Natural killer cell treated with Interleukin-12 subunit alpha and Interleukin-12 subunit beta and Interleukin-15 and Interleukin-18, amount 100 ng/mL, for 72 hours (primary cell): ENCODE results near the gene MYG1. TPM values are rescaled to one million over a fixed set of nuclear protein-coding genes. Genes with fewer than 3 reads are reported as not detected.
"Not testable (repeated sequence)": the region's sequence is repeated elsewhere in the genome, so short reads cannot be mapped to it uniquely, and the experiment has no call there.

Experiments
- ATAC-seq, 2 donors: fragments of 150-1000 bp; cut with Tn5 transposase in 1 of 2; sonication (Bioruptor Pico), chemical (Tn5 transposase) in 1 of 2; 2 replicates each; pipeline ENCODE4 v1.10.0; 2021
- DNase-seq: peaks from one replicate; pipeline ENCODE4 v3.0.0; 2022; ENCODE audit warnings: low spot score
- H3K27ac Mint-ChIP-seq, 2 donors: 1 replicate in 1 of 2; 2 replicates in 1 of 2; pipeline ENCODE4 v1.8.0; 2022; ENCODE audit warnings: mixed read lengths in 2 of 2, mild to moderate bottlenecking in 1 of 2, moderate library complexity in 1 of 2
- H3K27me3 Mint-ChIP-seq, 2 donors: 1 replicate in 1 of 2; 2 replicates in 1 of 2; pipeline ENCODE4 v1.8.0; 2022; ENCODE audit warnings: mixed read lengths in 2 of 2
- H3K36me3 Mint-ChIP-seq: one replicate; pipeline ENCODE4 v1.8.0; 2022; ENCODE audit warnings: mixed read lengths
- H3K4me1 Mint-ChIP-seq, 2 donors: 1 replicate in 1 of 2; 2 replicates in 1 of 2; pipeline ENCODE4 v1.8.0; 2022; ENCODE audit warnings: low read depth in 2 of 2, mixed read lengths in 2 of 2, mild to moderate bottlenecking in 1 of 2
- H3K4me3 Mint-ChIP-seq: one replicate; pipeline ENCODE4 v1.8.0; 2022; ENCODE audit warnings: mixed read lengths
- H3K9me3 Mint-ChIP-seq: 2 replicates; pipeline ENCODE4 v1.8.0; 2022; ENCODE audit warnings: mixed read lengths
- total RNA-seq, 2 donors: library from RNA; stranded (reverse); gene quantifications; one replicate each; pipeline ENCODE4 v1.2.3, GENCODE V29; 2022

MYG1 gene
- total RNA-seq, 2 donors from 2014 or later, result 55.8 to 72.9 TPM

DNA sequence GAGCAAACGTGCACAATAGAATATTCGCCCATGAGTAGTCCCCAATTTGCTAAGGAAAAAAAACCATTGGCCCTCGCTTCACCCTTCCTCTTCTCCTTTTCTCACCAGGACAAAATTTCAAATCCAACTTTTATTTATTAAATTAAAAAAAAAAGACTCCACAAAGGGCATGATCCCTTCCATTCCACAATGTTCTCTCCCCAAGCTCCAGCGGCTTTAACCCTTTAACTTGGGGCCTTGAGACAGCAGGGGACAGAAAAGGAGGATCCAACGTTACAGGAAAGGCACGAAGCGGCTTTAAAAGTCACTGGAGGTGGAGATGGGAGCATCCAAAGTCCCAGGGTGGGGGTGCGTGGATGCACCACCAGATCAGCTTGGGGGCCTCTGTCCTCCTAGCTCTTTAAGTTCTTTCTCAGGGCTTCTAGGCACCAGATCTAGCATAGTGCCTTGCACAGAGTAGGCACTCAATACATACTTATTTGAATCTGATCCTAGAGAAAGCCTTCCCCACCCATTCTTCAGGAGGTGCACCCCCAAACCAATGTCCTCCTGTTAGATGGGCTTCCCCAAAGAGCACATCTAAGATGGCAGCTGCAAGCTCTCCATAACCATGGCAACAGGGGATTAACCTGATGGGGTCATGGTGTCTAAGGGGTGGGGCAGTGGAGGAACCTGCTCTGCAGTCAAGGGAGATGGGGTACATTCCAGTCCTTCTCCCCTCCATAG, 27.1 kb downstream of the MYG1 start:
- Mint-ChIP-seq H3K36me3 (no peaks in the 10 kb centered on the region), H3K4me1 (peaks cover 20 to 21% of the 10 kb centered on the region in 2 donors), H3K9me3 (no peaks in the 10 kb centered on the region), H3K27ac (peak overlapping the region in 1 of 2 donors; percentile 85), H3K27me3 (peaks cover 6 to 8% of the 10 kb centered on the region in 2 donors), H3K4me3 (peak overlapping the region; percentile 71)
- no peak for ATAC-seq
- DNase-seq, result no peak

DNA sequence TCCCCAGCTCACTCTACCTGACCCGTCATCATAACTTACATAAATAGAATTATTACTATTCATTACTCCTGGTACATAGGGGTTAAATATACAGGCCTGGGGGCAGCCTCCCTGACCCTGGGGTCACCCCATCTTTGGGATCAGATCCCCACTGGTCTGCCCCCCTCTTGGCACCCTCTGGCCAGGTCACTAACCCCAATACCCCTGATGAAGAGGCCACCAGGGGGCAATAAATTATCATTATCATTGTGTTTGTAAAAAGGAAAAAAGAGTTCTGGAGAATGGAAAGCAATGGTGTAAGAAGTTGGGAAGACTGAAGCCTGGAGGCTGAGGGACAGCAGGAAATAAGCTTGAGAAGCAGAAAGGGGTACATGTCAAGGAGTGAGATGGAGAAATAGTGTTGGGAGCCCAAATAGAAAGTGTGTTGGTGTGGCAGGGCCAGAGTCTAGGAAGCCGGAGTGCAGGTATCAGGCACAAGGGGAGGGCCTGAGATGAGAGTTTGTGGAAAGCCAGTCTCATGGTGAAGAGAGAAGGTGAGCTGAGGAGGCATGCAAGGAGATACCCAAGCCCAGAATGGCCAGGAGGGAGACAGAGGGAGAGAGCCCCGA, 28.0 kb downstream of the MYG1 start:
- Mint-ChIP-seq H3K4me1 (peaks cover 17 to 20% of the 10 kb centered on the region in 2 donors), H3K27ac (no peak overlapping the region), H3K36me3 (no peaks in the 10 kb centered on the region), H3K9me3 (no peaks in the 10 kb centered on the region), H3K4me3 (no peak overlapping the region), H3K27me3 (peaks cover 10 to 12% of the 10 kb centered on the region in 2 donors)
- ATAC-seq (no peak), DNase-seq (no peak)

DNA sequence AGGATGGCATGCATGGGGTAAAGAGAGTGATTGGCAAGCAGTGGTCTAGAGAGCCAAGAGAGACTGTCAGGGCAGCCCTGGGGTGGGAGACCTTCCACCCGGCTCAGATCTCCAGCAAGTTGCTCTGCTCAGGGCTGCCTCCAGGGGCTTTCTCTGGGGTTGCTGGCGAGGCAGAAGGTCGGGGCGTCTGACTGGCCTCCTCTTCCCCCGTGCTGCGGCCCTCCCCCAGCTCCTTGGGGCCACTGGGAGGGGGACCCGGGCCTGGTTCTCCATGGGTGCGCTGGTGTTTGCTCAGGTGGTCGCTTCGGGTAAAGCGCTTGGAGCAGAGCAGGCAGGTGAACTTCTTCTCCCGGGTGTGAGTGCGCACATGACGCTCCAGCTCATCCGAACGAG, 28.5 kb downstream of the MYG1 start:
- Mint-ChIP-seq H3K36me3 (no peaks in the 10 kb centered on the region), H3K4me1 (peaks cover 14 to 17% of the 10 kb centered on the region in 2 donors), H3K27me3 (peaks cover 10 to 14% of the 10 kb centered on the region in 2 donors), H3K4me3 (no peak overlapping the region), H3K27ac (no peak overlapping the region), H3K9me3 (no peaks in the 10 kb centered on the region)
- no peak for DNase-seq
- no peak for ATAC-seq

DNA sequence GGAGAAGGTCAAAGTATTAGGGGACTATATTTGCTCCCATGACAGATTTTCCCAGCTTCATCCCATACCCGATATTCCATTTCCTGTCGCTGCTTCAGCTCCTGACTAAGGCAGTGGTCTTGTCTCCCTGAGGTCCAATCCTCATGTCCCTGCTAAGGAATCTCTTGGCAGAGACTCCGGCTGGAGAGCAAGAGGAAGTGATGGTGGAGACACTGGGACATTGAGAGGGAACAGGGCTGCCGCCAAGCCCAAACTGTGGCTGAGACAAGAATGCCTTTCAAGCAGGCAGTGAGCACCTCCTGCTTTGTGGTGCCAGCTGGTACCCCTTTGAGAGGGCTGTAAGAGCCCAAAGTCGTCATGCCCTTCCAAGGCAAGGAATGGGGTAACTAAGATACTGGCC, 31.2 kb downstream of the MYG1 start:
- DNase-seq, result no peak
- H3K4me1 Mint-ChIP-seq, result peaks cover 0 to 6% of the 10 kb centered on the region in 2 donors
- no peak for ATAC-seq
- no peaks in the 10 kb centered on the region for H3K9me3 Mint-ChIP-seq
- no peaks in the 10 kb centered on the region for H3K36me3 Mint-ChIP-seq
- no peak overlapping the region for H3K4me3 Mint-ChIP-seq
- H3K27me3 Mint-ChIP-seq, result peaks cover 12 to 31% of the 10 kb centered on the region in 2 donors
- no peak overlapping the region for H3K27ac Mint-ChIP-seq

DNA sequence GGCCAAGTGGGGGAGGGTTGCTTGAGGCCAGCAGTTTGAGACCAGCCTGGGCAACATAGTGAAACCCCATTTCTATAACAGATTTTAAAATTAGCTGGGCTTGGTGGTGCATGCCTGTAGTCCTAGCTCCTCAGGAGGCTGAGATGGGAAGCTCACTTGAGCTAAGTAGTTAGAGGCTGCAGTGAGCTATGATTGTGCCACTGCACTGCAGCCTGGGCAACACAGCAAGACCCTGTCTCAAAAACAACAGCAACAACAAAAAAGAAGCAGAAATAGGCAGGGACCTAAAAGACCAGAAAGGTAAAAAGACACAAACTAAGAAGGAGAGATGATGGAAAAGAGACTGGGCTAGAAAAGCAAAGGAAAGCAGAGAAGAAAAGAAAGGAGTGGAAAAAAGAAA, 32.8 kb downstream of the MYG1 start:
- H3K27ac Mint-ChIP-seq, H3K4me3 Mint-ChIP-seq, H3K9me3 Mint-ChIP-seq, H3K4me1 Mint-ChIP-seq, H3K36me3 Mint-ChIP-seq, ATAC-seq, DNase-seq: not testable (repeated sequence)
- H3K27me3 Mint-ChIP-seq, result peaks cover 22 to 42% of the 10 kb centered on the region in 2 donors

DNA sequence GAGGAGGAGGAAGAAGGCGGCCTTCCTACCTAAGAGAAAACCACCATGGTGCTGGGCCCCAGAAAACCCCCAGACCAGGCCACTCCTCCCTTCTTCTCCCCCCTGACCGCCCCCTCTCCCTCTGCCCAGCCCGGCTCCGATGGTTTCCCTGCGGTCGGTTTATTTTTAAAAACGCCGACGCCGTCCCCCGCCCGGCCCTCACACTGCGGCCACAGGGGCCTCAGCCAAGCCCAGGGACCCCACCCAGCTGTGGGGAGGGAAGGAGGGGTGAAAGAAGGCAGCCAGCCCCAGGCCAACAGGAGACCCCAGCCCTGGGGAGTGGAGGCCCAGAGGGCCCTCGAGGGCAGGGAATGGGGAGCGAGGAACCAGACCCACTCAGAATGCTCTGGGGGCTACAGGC, 33.2 kb downstream of the MYG1 start:
- ATAC-seq (no peak), DNase-seq (no peak)
- Mint-ChIP-seq H3K27ac (no peak overlapping the region), H3K4me1 (peaks cover 3 to 5% of the 10 kb centered on the region in 2 donors), H3K4me3 (no peak overlapping the region), H3K36me3 (no peaks in the 10 kb centered on the region), H3K27me3 (peaks cover 21 to 46% of the 10 kb centered on the region in 2 donors), H3K9me3 (no peaks in the 10 kb centered on the region)

DNA sequence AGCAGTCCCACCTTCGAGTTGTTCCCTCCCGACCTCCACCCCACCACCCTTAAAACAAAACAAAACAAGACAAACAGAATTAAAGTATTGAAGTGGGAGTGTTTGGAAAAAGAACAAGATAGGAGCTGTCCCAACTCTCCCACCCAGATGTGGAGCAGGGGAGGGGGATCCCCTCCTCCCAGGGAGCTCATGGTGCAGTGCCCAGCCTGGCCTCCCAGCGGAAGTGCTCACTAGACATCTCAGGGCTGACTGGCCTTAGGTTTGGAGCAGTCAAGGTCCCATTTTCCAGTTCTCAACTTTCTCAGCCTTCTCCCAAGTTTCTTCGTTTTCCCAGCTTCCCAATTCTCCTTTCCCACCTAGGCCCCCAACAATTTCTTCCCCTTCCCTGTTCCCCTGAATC, 33.8 kb downstream of the MYG1 start:
- Mint-ChIP-seq H3K4me1 (peaks cover 8 to 10% of the 10 kb centered on the region in 2 donors), H3K27me3 (peaks cover 22 to 52% of the 10 kb centered on the region in 2 donors), H3K27ac (no peak overlapping the region), H3K4me3 (no peak overlapping the region), H3K36me3 (no peaks in the 10 kb centered on the region), H3K9me3 (no peaks in the 10 kb centered on the region)
- DNase-seq, result no peak
- ATAC-seq, result no peak

DNA sequence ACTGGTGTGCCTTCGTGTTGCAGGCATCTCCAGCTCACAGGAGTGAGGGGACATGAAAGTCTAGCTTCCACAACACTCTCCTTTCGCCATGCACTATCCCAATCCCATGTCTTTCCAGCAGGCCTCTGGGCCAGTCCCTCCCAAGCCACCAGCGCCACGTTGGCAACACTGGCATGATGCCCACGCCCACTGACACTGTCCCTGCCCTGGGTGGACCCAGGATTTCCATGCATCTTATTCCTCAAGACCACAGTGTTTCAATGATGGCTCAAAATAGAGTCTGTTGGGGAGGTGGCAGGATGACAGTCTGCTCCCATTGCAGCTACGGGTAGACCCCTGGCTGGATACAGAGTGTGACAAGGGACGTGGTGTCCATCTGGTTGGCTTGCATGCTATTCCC, 34.4 kb downstream of the MYG1 start:
- no peaks in the 10 kb centered on the region for H3K9me3 Mint-ChIP-seq
- H3K4me1 Mint-ChIP-seq, result peaks cover 8 to 12% of the 10 kb centered on the region in 2 donors
- H3K27ac Mint-ChIP-seq, result no peak overlapping the region
- H3K27me3 Mint-ChIP-seq, result peaks cover 22 to 55% of the 10 kb centered on the region in 2 donors
- DNase-seq (no peak), ATAC-seq (no peak)
- H3K4me3 Mint-ChIP-seq, result no peak overlapping the region
- no peaks in the 10 kb centered on the region for H3K36me3 Mint-ChIP-seq

DNA sequence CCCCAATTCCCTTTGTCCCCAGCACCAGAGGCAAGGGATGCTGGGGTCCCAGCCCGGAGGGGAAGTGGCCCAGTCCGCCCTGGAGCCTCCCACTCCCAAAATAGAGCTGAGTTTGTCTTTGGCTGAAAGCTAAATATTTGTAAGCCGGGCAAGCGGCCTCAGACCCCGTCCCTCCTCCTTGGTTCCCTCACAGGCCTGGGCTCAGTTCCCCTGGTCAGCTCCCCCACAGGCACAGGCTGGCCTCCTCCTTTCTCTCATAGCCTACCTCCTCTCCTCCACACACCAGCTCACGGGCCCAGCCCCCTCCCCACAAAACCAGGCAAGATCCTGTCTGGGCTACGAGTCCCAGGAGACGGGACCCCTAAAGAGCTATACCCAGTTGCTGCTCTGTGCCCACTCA, 35.3 kb downstream of the MYG1 start:
- ATAC-seq (no peak), DNase-seq (no peak)
- Mint-ChIP-seq H3K9me3 (no peaks in the 10 kb centered on the region), H3K27ac (no peak overlapping the region), H3K4me3 (no peak overlapping the region), H3K27me3 (peaks cover 20 to 49% of the 10 kb centered on the region in 2 donors), H3K36me3 (no peaks in the 10 kb centered on the region), H3K4me1 (peaks cover 8 to 12% of the 10 kb centered on the region in 2 donors)

DNA sequence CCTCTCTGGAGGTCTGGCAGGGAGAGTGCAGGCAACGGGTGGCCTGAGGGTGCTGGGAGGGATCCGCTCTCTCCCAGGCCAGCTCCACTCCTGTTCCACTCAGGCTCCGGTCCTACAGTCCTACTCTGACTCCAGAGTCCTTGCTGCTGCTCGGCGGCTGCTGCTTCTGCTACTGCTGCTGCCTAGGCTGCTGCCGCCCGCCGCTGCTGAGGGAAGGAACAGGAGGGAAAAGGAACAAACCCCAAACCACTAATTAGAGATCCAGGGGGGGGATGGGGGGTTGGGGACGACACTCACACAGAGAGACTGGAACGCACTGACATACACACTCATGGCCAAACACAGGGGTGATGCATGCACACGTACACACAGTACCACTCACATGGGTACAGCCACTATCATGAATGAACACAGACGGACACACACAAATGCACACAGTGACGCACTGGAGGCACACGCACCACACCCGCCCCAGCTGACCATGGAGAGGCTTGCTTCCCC, 36.7 kb downstream of the MYG1 start, which contains the start of gene SP7:
Gene SP7, minus strand, starts transcription at position 174 of the 501 bp plus-strand sequence. CDS start 708 bp downstream, outside the sequence.
- H3K9me3 Mint-ChIP-seq, result no peaks in the 10 kb centered on the region

DNA sequence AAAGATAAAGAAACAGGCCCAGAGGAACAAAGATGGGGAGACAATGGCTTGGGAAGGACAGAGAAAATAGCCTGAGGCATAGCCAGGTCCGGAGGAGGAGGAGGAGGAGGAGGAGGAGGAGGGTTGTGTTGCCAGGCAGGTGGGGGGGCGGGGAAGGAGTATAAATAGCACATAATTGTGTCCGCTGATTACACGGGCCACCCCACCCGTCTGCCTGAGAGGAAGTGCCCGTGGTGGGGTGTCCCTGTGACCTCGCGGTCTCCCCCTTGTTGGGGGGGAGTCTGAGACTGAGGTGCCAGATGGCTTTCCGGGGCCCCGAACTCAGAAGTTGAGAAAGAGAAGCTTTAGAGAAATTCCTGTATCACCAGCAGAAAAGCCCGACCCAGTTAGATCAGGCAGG, 38.5 kb downstream of the MYG1 start:
- no peaks in the 10 kb centered on the region for H3K36me3 Mint-ChIP-seq
- H3K27ac Mint-ChIP-seq, result no peak overlapping the region
- H3K4me3 Mint-ChIP-seq, result no peak overlapping the region
- DNase-seq (no peak), ATAC-seq (no peak)
- H3K9me3 Mint-ChIP-seq, result no peaks in the 10 kb centered on the region
- H3K4me1 Mint-ChIP-seq, result peaks cover 8 to 12% of the 10 kb centered on the region in 2 donors
- H3K27me3 Mint-ChIP-seq, result peaks cover 19 to 49% of the 10 kb centered on the region in 2 donors

More for the DNA sequence above, 36.7 kb downstream of the MYG1 start, which contains the start of gene SP7:
- Mint-ChIP-seq H3K36me3 (no peaks in the 10 kb centered on the region), H3K27ac (no peak within 1 kb of the TSS), H3K4me1 (peaks cover 8 to 12% of the 10 kb centered on the region in 2 donors), H3K27me3 (peaks cover 21 to 57% of the 10 kb centered on the region in 2 donors), H3K4me3 (no peak within 1 kb of the TSS)
- DNase-seq, result no peak
- peak in 1 of 2 donors; percentile 5 for ATAC-seq

DNA sequence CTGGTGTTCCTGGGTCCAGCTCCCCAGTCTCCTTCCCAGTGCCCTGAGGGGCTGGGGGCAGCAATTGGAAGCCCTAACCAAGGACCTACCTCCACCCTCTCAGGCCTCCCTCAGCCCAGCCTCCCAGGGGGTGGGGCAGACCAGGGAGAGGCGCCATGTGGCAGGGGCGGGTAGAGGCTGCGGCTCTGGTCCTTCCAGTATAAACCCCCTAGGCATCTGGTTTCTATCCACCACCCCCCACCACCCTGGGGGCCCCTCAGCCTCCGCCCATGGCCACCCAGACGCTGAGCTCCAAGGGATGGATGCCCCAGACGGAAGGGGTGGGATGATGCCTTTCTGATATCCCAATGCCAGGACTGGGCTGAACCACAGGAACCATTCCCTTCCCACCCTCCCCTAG, 39.4 kb downstream of the MYG1 start:
- Mint-ChIP-seq H3K4me1 (peaks cover 8 to 16% of the 10 kb centered on the region in 2 donors), H3K27ac (no peak overlapping the region), H3K36me3 (no peaks in the 10 kb centered on the region), H3K9me3 (no peaks in the 10 kb centered on the region), H3K27me3 (peaks cover 19 to 47% of the 10 kb centered on the region in 2 donors), H3K4me3 (no peak overlapping the region)
- ATAC-seq, result no peak
- no peak for DNase-seq

DNA sequence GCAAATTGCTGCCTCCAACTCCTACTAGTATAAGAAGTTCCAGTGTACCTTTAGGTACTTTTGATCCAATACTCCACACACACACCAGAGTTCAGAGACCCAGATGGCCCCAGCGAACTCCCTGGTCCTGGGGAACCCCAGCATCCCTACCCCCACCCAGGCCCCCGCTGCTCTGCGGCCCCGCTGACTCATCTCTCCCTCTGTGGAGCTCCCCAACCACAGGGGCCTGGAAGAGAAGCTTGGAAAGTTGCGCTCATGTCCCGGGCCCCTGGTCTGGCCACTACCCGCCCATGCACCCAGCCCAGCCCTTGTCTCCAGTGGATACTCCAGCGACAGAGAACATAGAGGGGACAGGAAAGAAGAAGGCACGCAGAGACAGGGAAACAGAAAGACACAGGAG, 40.9 kb downstream of the MYG1 start:
- no peak overlapping the region for H3K4me3 Mint-ChIP-seq
- ATAC-seq (no peak), DNase-seq (no peak)
- peaks cover 19 to 27% of the 10 kb centered on the region in 2 donors for H3K4me1 Mint-ChIP-seq
- peaks cover 17 to 32% of the 10 kb centered on the region in 2 donors for H3K27me3 Mint-ChIP-seq
- no peaks in the 10 kb centered on the region for H3K9me3 Mint-ChIP-seq
- H3K27ac Mint-ChIP-seq, result no peak overlapping the region
- H3K36me3 Mint-ChIP-seq, result no peaks in the 10 kb centered on the region

DNA sequence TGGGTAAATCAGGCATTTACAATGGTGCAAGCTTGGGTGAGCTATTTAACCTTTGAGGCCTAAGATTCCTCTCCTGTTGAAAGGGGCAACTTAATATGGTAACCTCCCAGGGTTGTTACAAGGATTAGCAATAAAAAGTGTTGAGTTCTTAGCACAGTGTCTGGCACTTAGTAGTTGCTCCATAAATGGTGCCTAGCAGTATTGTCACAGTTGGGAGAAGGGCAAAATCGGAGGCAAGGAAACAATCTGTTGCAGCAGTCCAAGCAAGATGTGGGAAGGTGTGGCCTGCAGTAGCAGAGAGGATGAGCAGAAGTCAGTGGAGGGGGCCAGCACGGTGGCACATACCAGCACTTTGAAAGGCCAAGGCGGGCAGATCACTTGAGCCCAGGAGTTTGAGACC, 44.0 kb downstream of the MYG1 start:
- H3K9me3 Mint-ChIP-seq, result no peaks in the 10 kb centered on the region
- no peaks in the 10 kb centered on the region for H3K36me3 Mint-ChIP-seq

More for the DNA sequence above, 44.0 kb downstream of the MYG1 start:
- H3K4me1 Mint-ChIP-seq, result peaks cover 12 to 18% of the 10 kb centered on the region in 2 donors
- H3K27ac Mint-ChIP-seq, result peak overlapping the region in 1 of 2 donors; percentile 11
- H3K27me3 Mint-ChIP-seq, result peaks cover 3 to 9% of the 10 kb centered on the region in 2 donors
- no peak for ATAC-seq
- no peak for DNase-seq
- peak overlapping the region; percentile 35 for H3K4me3 Mint-ChIP-seq
